Ishikawa (cell line): ENCODE data around the gene RRBP1.

Experiments used
- CREB1 ChIP-seq: IDR thresholded peaks from 2 replicates; pipeline ENCODE4 v1.6.1; 2012; ENCODE audit warnings: low read depth
- EGR1 ChIP-seq: IDR thresholded peaks from 2 replicates; pipeline ENCODE4 v1.6.1; 2012
- EP300 ChIP-seq: IDR thresholded peaks from 2 replicates; pipeline ENCODE4 v1.6.1; 2012; ENCODE audit warnings: borderline replicate concordance
- FOXM1 ChIP-seq: IDR thresholded peaks from 2 replicates; pipeline ENCODE4 v1.6.1; 2012; ENCODE audit warnings: low read depth, borderline replicate concordance
- MAX ChIP-seq: IDR thresholded peaks from 2 replicates; pipeline ENCODE4 v1.6.1; 2012
- NFIC ChIP-seq: IDR thresholded peaks from 2 replicates; pipeline ENCODE4 v1.6.1; 2012
- RAD21 ChIP-seq: IDR thresholded peaks from 2 replicates; pipeline ENCODE4 v1.6.1; 2012; ENCODE audit warnings: low read depth
- REST ChIP-seq: IDR thresholded peaks from 2 replicates; pipeline ENCODE4 v1.6.1; 2012; ENCODE audit warnings: low read depth, mild to moderate bottlenecking
- TAF1 ChIP-seq: IDR thresholded peaks from 2 replicates; pipeline ENCODE4 v1.6.1; 2012; ENCODE audit warnings: low read depth, mild to moderate bottlenecking
- TEAD4 ChIP-seq: IDR thresholded peaks from 2 replicates; pipeline ENCODE4 v1.6.1; 2012
- USF1 ChIP-seq: IDR thresholded peaks from 2 replicates; pipeline ENCODE4 v1.6.1; 2012
- YY1 ChIP-seq: IDR thresholded peaks from 2 replicates; pipeline ENCODE4 v1.6.1; 2012; ENCODE audit warnings: low read depth
- ZBTB7A ChIP-seq: IDR thresholded peaks from 2 replicates; pipeline ENCODE4 v1.6.1; 2012; ENCODE audit warnings: low read depth

- TF ChIP-seq RAD21, result no peak
- no peak for TF ChIP-seq ZBTB7A
- TF ChIP-seq CREB1, result no peak
- TF ChIP-seq TAF1, result no peak
- TF ChIP-seq FOXM1, result no peak
- TF ChIP-seq TEAD4, result no peak
- no peak for TF ChIP-seq REST
- TF ChIP-seq EGR1, result no peak
- no peak for TF ChIP-seq MAX
- no peak for TF ChIP-seq USF1
- TF ChIP-seq YY1, result no peak
- TF ChIP-seq EP300, result no peak
- no peak for TF ChIP-seq NFIC
Measured at GRCh38 chr20:17691758-17692157, 9.7 kb upstream of the RRBP1 start.
